Neural progenitor cell (in vitro differentiated cells): ENCODE measurements around the gene LRP1. TPM values are rescaled to one million over a fixed set of nuclear protein-coding genes. Genes with fewer than 3 reads are reported as not detected.
A peak's percentile ranks its signal among the peaks of the same experiment; 100 is the strongest.

ENCODE experiments used
- DNase-seq: peaks from one replicate; pipeline ENCODE4 v3.0.0-alpha.2; 2016; ENCODE audit warnings: low spot score
- H2AFZ ChIP-seq: fragments of 200-600 bp; sonication (generic); replicated peaks from 2 replicates; pipeline ENCODE4 v1.6.1; 2016; ENCODE audit warnings: antibody characterized with exemption
- H3F3A ChIP-seq: fragments of 200-600 bp; sonication (generic); 2 replicates; pipeline ENCODE4 v1.6.1; 2016; ENCODE audit warnings: antibody characterized with exemption, low read depth
- H3K27ac ChIP-seq: fragments of 200-600 bp; sonication (generic); 2 replicates; pipeline ENCODE4 v1.5.1; 2016; ENCODE audit warnings: mild to moderate bottlenecking
- H3K27me3 ChIP-seq: fragments of 200-600 bp; sonication (generic); 2 replicates; pipeline ENCODE4 v1.6.1; 2016; ENCODE audit warnings: mild to moderate bottlenecking, moderate library complexity
- H3K36me3 ChIP-seq: fragments of 200-600 bp; sonication (generic); 2 replicates; pipeline ENCODE4 v1.5.1; 2016
- H3K4me1 ChIP-seq: fragments of 200-600 bp; sonication (generic); 2 replicates; pipeline ENCODE4 v1.6.1; 2016; ENCODE audit warnings: mixed run types
- H3K4me2 ChIP-seq: fragments of 200-600 bp; sonication (generic); 2 replicates; pipeline ENCODE4 v1.6.1; 2016
- H3K4me3 ChIP-seq: fragments of 200-600 bp; sonication (generic); 2 replicates; pipeline ENCODE4 v1.5.1; 2016
- H3K79me2 ChIP-seq: fragments of 200-600 bp; sonication (generic); 2 replicates; pipeline ENCODE4 v1.6.1; 2016; ENCODE audit warnings: low read depth
- H3K9ac ChIP-seq: fragments of 200-600 bp; sonication (generic); 2 replicates; pipeline ENCODE4 v1.6.1; 2016
- H3K9me3 ChIP-seq: fragments of 200-600 bp; sonication (generic); 2 replicates; pipeline ENCODE4 v1.5.1; 2016; ENCODE audit warnings: low read depth
- H4K20me1 ChIP-seq: fragments of 200-600 bp; sonication (generic); 2 replicates; pipeline ENCODE4 v1.6.1; 2016; ENCODE audit warnings: low read depth
- H3K27ac Mint-ChIP-seq: 3 replicates; pipeline ENCODE4 v1.8.0; 2021; ENCODE audit warnings: mixed read lengths
- H3K27me3 Mint-ChIP-seq: 2 replicates; pipeline ENCODE4 v1.8.0; 2022; ENCODE audit warnings: low read depth, mild to moderate bottlenecking, inconsistent platforms, moderate library complexity, mixed read lengths; ENCODE audit not compliant: insufficient read depth
- H3K36me3 Mint-ChIP-seq: 3 replicates; pipeline ENCODE4 v1.8.0; 2021; ENCODE audit warnings: mixed read lengths
- H3K4me1 Mint-ChIP-seq: 3 replicates; pipeline ENCODE4 v1.8.0; 2021; ENCODE audit warnings: mixed read lengths
- H3K4me3 Mint-ChIP-seq: 3 replicates; pipeline ENCODE4 v1.8.0; 2021; ENCODE audit warnings: mild to moderate bottlenecking, moderate library complexity, mixed read lengths
- H3K9me3 Mint-ChIP-seq: 3 replicates; pipeline ENCODE4 v1.8.0; 2020; ENCODE audit warnings: mixed read lengths
- EZH2 ChIP-seq: fragments of 200-600 bp; sonication (generic); IDR thresholded peaks from 2 replicates; pipeline ENCODE4 v1.6.1; 2017; ENCODE audit warnings: antibody characterized with exemption, mild to moderate bottlenecking, moderate library complexity
- EZH2phosphoT487 ChIP-seq: fragments of 200-600 bp; sonication (generic); IDR thresholded peaks from 2 replicates; pipeline ENCODE4 v1.6.1; 2017; ENCODE audit warnings: antibody characterized with exemption
- total RNA-seq: library from RNA; depleted of rRNA; stranded (reverse); fragments of >200 nt; gene quantifications from 2 replicates; pipeline ENCODE4 v1.2.3, GENCODE V29; 2015; ENCODE audit warnings: low replicate concordance
- TF ChIP-seq, protein P1 (sequence below): fragments of 200-600 bp; sonication (generic); IDR thresholded peaks from 2 replicates; pipeline ENCODE4 v1.5.1; 2017; ENCODE audit warnings: antibody characterized with exemption, mild to moderate bottlenecking

The LRP1 gene
- total RNA-seq, 1 donor from 2014 or later, result 13.9 TPM

DNA sequence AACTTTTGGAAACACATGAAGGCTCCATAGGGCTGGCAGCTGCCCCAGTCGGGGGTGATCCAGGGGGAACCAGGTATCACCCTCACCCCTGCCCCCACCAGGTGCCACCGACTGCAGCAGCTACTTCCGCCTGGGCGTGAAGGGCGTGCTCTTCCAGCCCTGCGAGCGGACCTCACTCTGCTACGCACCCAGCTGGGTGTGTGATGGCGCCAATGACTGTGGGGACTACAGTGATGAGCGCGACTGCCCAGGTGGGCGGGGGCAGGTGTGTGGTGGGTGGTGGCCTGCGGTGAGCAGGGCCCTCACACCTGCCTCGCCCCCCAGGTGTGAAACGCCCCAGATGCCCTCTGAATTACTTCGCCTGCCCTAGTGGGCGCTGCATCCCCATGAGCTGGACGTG is 66.0 kb downstream of the LRP1 start:
- Histone ChIP-seq H4K20me1 (no peaks in the 10 kb centered on the region), H3K4me2 (no peak overlapping the region), H3F3A (no peaks in the 10 kb centered on the region), H2AFZ (no peak overlapping the region), H3K27ac (no peak overlapping the region), H3K4me1 (no peaks in the 10 kb centered on the region), H3K4me3 (no peak overlapping the region), H3K9me3 (no peaks in the 10 kb centered on the region), H3K27me3 (no peaks in the 10 kb centered on the region), H3K9ac (no peak overlapping the region), H3K79me2 (no peaks in the 10 kb centered on the region), H3K36me3 (no peaks in the 10 kb centered on the region)
- no peak for DNase-seq
- peaks cover 8% of the 10 kb centered on the region for H3K27me3 Mint-ChIP-seq
- TF ChIP-seq, protein P1, sequence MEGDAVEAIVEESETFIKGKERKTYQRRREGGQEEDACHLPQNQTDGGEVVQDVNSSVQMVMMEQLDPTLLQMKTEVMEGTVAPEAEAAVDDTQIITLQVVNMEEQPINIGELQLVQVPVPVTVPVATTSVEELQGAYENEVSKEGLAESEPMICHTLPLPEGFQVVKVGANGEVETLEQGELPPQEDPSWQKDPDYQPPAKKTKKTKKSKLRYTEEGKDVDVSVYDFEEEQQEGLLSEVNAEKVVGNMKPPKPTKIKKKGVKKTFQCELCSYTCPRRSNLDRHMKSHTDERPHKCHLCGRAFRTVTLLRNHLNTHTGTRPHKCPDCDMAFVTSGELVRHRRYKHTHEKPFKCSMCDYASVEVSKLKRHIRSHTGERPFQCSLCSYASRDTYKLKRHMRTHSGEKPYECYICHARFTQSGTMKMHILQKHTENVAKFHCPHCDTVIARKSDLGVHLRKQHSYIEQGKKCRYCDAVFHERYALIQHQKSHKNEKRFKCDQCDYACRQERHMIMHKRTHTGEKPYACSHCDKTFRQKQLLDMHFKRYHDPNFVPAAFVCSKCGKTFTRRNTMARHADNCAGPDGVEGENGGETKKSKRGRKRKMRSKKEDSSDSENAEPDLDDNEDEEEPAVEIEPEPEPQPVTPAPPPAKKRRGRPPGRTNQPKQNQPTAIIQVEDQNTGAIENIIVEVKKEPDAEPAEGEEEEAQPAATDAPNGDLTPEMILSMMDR, result no peak
- TF ChIP-seq EZH2phosphoT487 (no peak), EZH2 (no peak)
- no peaks in the 10 kb centered on the region for H3K4me1 Mint-ChIP-seq
- H3K27ac Mint-ChIP-seq, result no peak overlapping the region
- peaks cover 24% of the 10 kb centered on the region for H3K36me3 Mint-ChIP-seq
- no peak overlapping the region for H3K4me3 Mint-ChIP-seq
- no peaks in the 10 kb centered on the region for H3K9me3 Mint-ChIP-seq

DNA sequence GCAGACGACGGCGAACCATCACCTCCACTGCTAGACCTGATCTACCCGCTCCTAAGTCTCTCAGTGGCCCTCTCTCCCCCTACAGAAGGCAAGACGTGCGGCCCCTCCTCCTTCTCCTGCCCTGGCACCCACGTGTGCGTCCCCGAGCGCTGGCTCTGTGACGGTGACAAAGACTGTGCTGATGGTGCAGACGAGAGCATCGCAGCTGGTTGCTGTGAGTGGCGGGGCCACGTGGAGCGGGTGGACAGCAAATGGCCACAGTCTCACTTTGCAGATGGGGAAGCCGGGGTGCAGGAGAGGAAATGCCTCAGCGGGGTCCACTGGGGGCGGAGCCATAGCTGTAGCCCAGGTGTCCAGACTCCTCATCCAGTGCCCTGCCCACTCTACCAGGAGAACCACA is 66.9 kb downstream of the LRP1 start:
- DNase-seq, result no peak
- Mint-ChIP-seq H3K27ac (no peak overlapping the region), H3K4me1 (no peaks in the 10 kb centered on the region), H3K9me3 (no peaks in the 10 kb centered on the region), H3K4me3 (no peak overlapping the region), H3K27me3 (peaks cover 6% of the 10 kb centered on the region), H3K36me3 (peaks cover 26% of the 10 kb centered on the region)
- Histone ChIP-seq H3K4me2 (no peak overlapping the region), H3F3A (no peaks in the 10 kb centered on the region), H2AFZ (no peak overlapping the region), H3K4me3 (no peak overlapping the region), H4K20me1 (no peaks in the 10 kb centered on the region), H3K36me3 (no peaks in the 10 kb centered on the region), H3K4me1 (no peaks in the 10 kb centered on the region), H3K27me3 (no peaks in the 10 kb centered on the region), H3K79me2 (no peaks in the 10 kb centered on the region), H3K9ac (no peak overlapping the region), H3K27ac (no peak overlapping the region), H3K9me3 (no peaks in the 10 kb centered on the region)
- TF ChIP-seq, protein P1, result no peak
- no peak for TF ChIP-seq EZH2
- TF ChIP-seq EZH2phosphoT487, result no peak

DNA sequence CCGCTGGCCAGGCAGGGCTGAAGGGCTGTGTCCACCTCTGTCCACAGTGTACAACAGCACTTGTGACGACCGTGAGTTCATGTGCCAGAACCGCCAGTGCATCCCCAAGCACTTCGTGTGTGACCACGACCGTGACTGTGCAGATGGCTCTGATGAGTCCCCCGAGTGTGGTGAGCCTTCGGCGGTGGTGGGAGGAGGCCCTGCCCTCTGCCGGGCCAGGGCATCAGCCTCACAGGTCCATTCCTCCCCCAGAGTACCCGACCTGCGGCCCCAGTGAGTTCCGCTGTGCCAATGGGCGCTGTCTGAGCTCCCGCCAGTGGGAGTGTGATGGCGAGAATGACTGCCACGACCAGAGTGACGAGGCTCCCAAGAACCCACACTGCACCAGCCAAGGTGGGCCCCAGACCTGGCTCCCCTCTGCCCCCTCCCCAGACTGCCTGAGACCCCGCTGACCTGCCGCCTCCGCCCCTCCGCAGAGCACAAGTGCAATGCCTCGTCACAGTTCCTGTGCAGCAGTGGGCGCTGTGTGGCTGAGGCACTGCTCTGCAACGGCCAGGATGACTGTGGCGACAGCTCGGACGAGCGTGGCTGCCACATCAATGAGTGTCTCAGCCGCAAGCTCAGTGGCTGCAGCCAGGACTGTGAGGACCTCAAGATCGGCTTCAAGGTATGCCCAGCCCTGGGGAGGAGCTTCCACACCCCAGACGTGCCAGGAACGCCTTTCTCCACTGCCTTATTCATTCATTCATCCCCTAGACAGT is 67.5 kb downstream of the LRP1 start:
- no peak overlapping the region for H2AFZ ChIP-seq
- no peak overlapping the region for H3K4me2 ChIP-seq
- DNase-seq, result no peak
- no peaks in the 10 kb centered on the region for H3K27me3 ChIP-seq
- no peaks in the 10 kb centered on the region for H3K79me2 ChIP-seq
- H3K9me3 ChIP-seq, result no peaks in the 10 kb centered on the region
- no peaks in the 10 kb centered on the region for H3K9me3 Mint-ChIP-seq
- no peak overlapping the region for H3K27ac ChIP-seq
- H3K27me3 Mint-ChIP-seq, result peaks cover 6% of the 10 kb centered on the region
- H3K36me3 Mint-ChIP-seq, result peaks cover 26% of the 10 kb centered on the region
- no peak overlapping the region for H3K4me3 ChIP-seq
- H3K27ac Mint-ChIP-seq, result no peak overlapping the region
- TF ChIP-seq EZH2phosphoT487 (no peak), EZH2 (no peak)
- TF ChIP-seq, protein P1, result no peak
- no peaks in the 10 kb centered on the region for H3F3A ChIP-seq
- no peaks in the 10 kb centered on the region for H3K4me1 Mint-ChIP-seq
- no peaks in the 10 kb centered on the region for H3K36me3 ChIP-seq
- peak overlapping the region; percentile 12 for H3K4me3 Mint-ChIP-seq
- H3K4me1 ChIP-seq, result no peaks in the 10 kb centered on the region
- H3K9ac ChIP-seq, result no peak overlapping the region
- H4K20me1 ChIP-seq, result no peaks in the 10 kb centered on the region
